ENCODE measurements around the gene APOBR.
A peak's percentile ranks its signal among the peaks of the same experiment; 100 is the strongest.
"Not testable (repeated sequence)": the region's sequence is repeated elsewhere in the genome, so short reads cannot be mapped to it uniquely, and the experiment has no call there.

The APOBR gene

GRCh38 chr16:28494121-28494851 lies at the start of gene APOBR:
TSS of gene APOBR (plus strand) at chr16:28494643. CDS start at chr16:28494682, 39 bp downstream.
- H3K27me3 Mint-ChIP-seq, result no peaks in the 10 kb centered on the region

GRCh38 chr16:28446388-28446787 lies 48.1 kb upstream of the APOBR start:
- H3K4me1 Mint-ChIP-seq; H3K9me3 Mint-ChIP-seq; H3K36me3 Mint-ChIP-seq; ATAC-seq (replicated peaks); H3K4me3 Mint-ChIP-seq; H3K27me3 Mint-ChIP-seq; DNase-seq; H3K27ac Mint-ChIP-seq: not testable (repeated sequence)

More at GRCh38 chr16:28494121-28494851, at the start of gene APOBR:
- H3K36me3 Mint-ChIP-seq, result peaks cover 16 to 24% of the 10 kb centered on the region in 2 donors
- peak within 1 kb of the TSS; percentile 91 to 99 for H3K4me3 Mint-ChIP-seq
- peak within 1 kb of the TSS; percentile 96 for H3K27ac Mint-ChIP-seq
- ATAC-seq (replicated peaks), result peak; percentile 78 to 81
- peak; percentile 88 for DNase-seq
- H3K4me1 Mint-ChIP-seq, result peaks cover 48 to 53% of the 10 kb centered on the region in 2 donors
- no peaks in the 10 kb centered on the region for H3K9me3 Mint-ChIP-seq

GRCh38 chr16:28447081-28447480 lies 47.4 kb upstream of the APOBR start:
- DNase-seq; H3K27me3 Mint-ChIP-seq; ATAC-seq (replicated peaks); H3K27ac Mint-ChIP-seq; H3K4me1 Mint-ChIP-seq; H3K9me3 Mint-ChIP-seq; H3K4me3 Mint-ChIP-seq; H3K36me3 Mint-ChIP-seq: not testable (repeated sequence)

- Mint-ChIP-seq H3K36me3 (peaks cover 19 to 34% of the 10 kb centered on the region in 2 donors), H3K9me3 (no peaks in the 10 kb centered on the region), H3K27me3 (no peaks in the 10 kb centered on the region), H3K4me1 (peaks cover 6 to 9% of the 10 kb centered on the region in 2 donors), H3K27ac (peak overlapping the region; percentile 59), H3K4me3 (no peak overlapping the region)
- DNase-seq (no peak), ATAC-seq (replicated peaks) (peak; percentile 44 to 66)
These were observed 20.7 kb upstream of the APOBR start for GRCh38 chr16:28473714-28474265.

- ATAC-seq (replicated peaks), result no peak
- H3K9me3 Mint-ChIP-seq, result no peaks in the 10 kb centered on the region
- H3K27ac Mint-ChIP-seq, result no peak overlapping the region
- peaks cover 6 to 9% of the 10 kb centered on the region in 2 donors for H3K4me1 Mint-ChIP-seq
- DNase-seq, result no peak
- H3K36me3 Mint-ChIP-seq, result peaks cover 20 to 37% of the 10 kb centered on the region in 2 donors
- H3K4me3 Mint-ChIP-seq, result no peak overlapping the region
- no peaks in the 10 kb centered on the region for H3K27me3 Mint-ChIP-seq
These were observed 19.2 kb upstream of the APOBR start for GRCh38 chr16:28475221-28475620.

GRCh38 chr16:28477311-28477920 lies 17.0 kb upstream of the APOBR start:
- H3K4me1 Mint-ChIP-seq, result peaks cover 6 to 9% of the 10 kb centered on the region in 2 donors
- ATAC-seq (replicated peaks) (no peak), DNase-seq (no peak)
- H3K9me3 Mint-ChIP-seq, result no peaks in the 10 kb centered on the region
- H3K27ac Mint-ChIP-seq, result peak overlapping the region; percentile 42
- H3K36me3 Mint-ChIP-seq, result peaks cover 32 to 50% of the 10 kb centered on the region in 2 donors
- no peaks in the 10 kb centered on the region for H3K27me3 Mint-ChIP-seq
- H3K4me3 Mint-ChIP-seq, result no peak overlapping the region

GRCh38 chr16:28478506-28479180 lies 15.8 kb upstream of the APOBR start:
- Mint-ChIP-seq H3K4me1 (peaks cover 3 to 4% of the 10 kb centered on the region in 2 donors), H3K27ac (no peak overlapping the region), H3K27me3 (no peaks in the 10 kb centered on the region), H3K4me3 (no peak overlapping the region), H3K9me3 (no peaks in the 10 kb centered on the region), H3K36me3 (peaks cover 39 to 54% of the 10 kb centered on the region in 2 donors)
- DNase-seq, result no peak
- ATAC-seq (replicated peaks), result no peak

GRCh38 chr16:28482026-28482425 lies 12.4 kb upstream of the APOBR start:
- H3K9me3 Mint-ChIP-seq, result no peaks in the 10 kb centered on the region
- H3K27ac Mint-ChIP-seq, result no peak overlapping the region
- no peak overlapping the region for H3K4me3 Mint-ChIP-seq
- ATAC-seq (replicated peaks) (no peak), DNase-seq (no peak)
- no peaks in the 10 kb centered on the region for H3K4me1 Mint-ChIP-seq
- H3K27me3 Mint-ChIP-seq, result no peaks in the 10 kb centered on the region
- peaks cover 43 to 49% of the 10 kb centered on the region in 2 donors for H3K36me3 Mint-ChIP-seq

GRCh38 chr16:28483361-28483760 lies 11.1 kb upstream of the APOBR start:
- not testable (repeated sequence) for DNase-seq; H3K4me3 Mint-ChIP-seq; H3K27ac Mint-ChIP-seq; H3K27me3 Mint-ChIP-seq; ATAC-seq (replicated peaks); H3K9me3 Mint-ChIP-seq; H3K4me1 Mint-ChIP-seq
- peaks cover 40 to 50% of the 10 kb centered on the region in 2 donors for H3K36me3 Mint-ChIP-seq

GRCh38 chr16:28486266-28486665 lies 8.2 kb upstream of the APOBR start:
- Mint-ChIP-seq H3K36me3 (peaks cover 49 to 54% of the 10 kb centered on the region in 2 donors), H3K9me3 (no peaks in the 10 kb centered on the region), H3K4me1 (peaks cover 13 to 15% of the 10 kb centered on the region in 2 donors), H3K27ac (no peak overlapping the region), H3K4me3 (no peak overlapping the region), H3K27me3 (no peaks in the 10 kb centered on the region)
- no peak for ATAC-seq (replicated peaks)
- DNase-seq, result no peak

GRCh38 chr16:28491230-28491969 lies 3.0 kb upstream of the APOBR start:
- no peak for DNase-seq
- H3K27ac Mint-ChIP-seq, result peak overlapping the region; percentile 99
- H3K4me1 Mint-ChIP-seq, result peaks cover 48 to 51% of the 10 kb centered on the region in 2 donors
- H3K9me3 Mint-ChIP-seq, result no peaks in the 10 kb centered on the region
- ATAC-seq (replicated peaks), result no peak
- H3K4me3 Mint-ChIP-seq, result peak overlapping the region; percentile 91 to 99
- peaks cover 18 to 28% of the 10 kb centered on the region in 2 donors for H3K36me3 Mint-ChIP-seq
- H3K27me3 Mint-ChIP-seq, result no peaks in the 10 kb centered on the region

- peak within 1 kb of the TSS; percentile 99 for H3K27ac Mint-ChIP-seq
- no peaks in the 10 kb centered on the region for H3K27me3 Mint-ChIP-seq
- DNase-seq (peak; percentile 91), ATAC-seq (replicated peaks) (peak; percentile 81 to 85)
- peaks cover 21 to 28% of the 10 kb centered on the region in 2 donors for H3K36me3 Mint-ChIP-seq
- peak within 1 kb of the TSS; percentile 91 to 99 for H3K4me3 Mint-ChIP-seq
- H3K4me1 Mint-ChIP-seq, result peaks cover 53 to 58% of the 10 kb centered on the region in 2 donors
- H3K9me3 Mint-ChIP-seq, result no peaks in the 10 kb centered on the region
These were observed 2.4 kb upstream of the APOBR start, which contains the start of gene CLN3 for GRCh38 chr16:28491970-28492474. TSS of gene CLN3 (minus strand) at chr16:28492074. CDS start at chr16:28491759, 315 bp downstream.

GRCh38 chr16:28492511-28492910 lies 1.9 kb upstream of the APOBR start:
- no peaks in the 10 kb centered on the region for H3K9me3 Mint-ChIP-seq
- peak overlapping the region; percentile 91 to 99 for H3K4me3 Mint-ChIP-seq
- peaks cover 23 to 28% of the 10 kb centered on the region in 2 donors for H3K36me3 Mint-ChIP-seq
- no peak for ATAC-seq (replicated peaks)
- peaks cover 53 to 62% of the 10 kb centered on the region in 2 donors for H3K4me1 Mint-ChIP-seq
- H3K27me3 Mint-ChIP-seq, result no peaks in the 10 kb centered on the region
- H3K27ac Mint-ChIP-seq, result peak overlapping the region; percentile 99
- DNase-seq, result no peak

Data from stimulated activated naive B cell treated with anti-CD40 and anti-IgM and Interleukin-4, amounts not matched to agents 10 μg/mL and 1 μg/mL and 100 μg/mL, for 72 hours (primary cell).